Left ventricle myocardium inferior (tissue), 1 donor: Measurements from ENCODE around the gene GALNT15. TPM values are rescaled to one million over a fixed set of nuclear protein-coding genes. Genes with fewer than 3 reads are reported as not detected.
A peak's percentile ranks its signal among the peaks of the same experiment; 100 is the strongest.

Source experiments
- DNase-seq: peaks from one replicate; pipeline ENCODE4 v3.0.0-alpha.2; 2020
- H3K27ac ChIP-seq: fragments of 200-600 bp; replicated peaks from 2 replicates; pipeline ENCODE4 v1.8.0; 2021
- H3K27me3 ChIP-seq: fragments of 200-600 bp; 2 replicates; pipeline ENCODE4 v1.8.0; 2021; ENCODE audit warnings: low read depth
- H3K36me3 ChIP-seq: fragments of 200-600 bp; 2 replicates; pipeline ENCODE4 v1.8.0; 2021
- H3K4me1 ChIP-seq: fragments of 200-600 bp; 2 replicates; pipeline ENCODE4 v1.8.0; 2021
- H3K4me3 ChIP-seq: fragments of 200-600 bp; 2 replicates; pipeline ENCODE4 v1.8.0; 2021; ENCODE audit warnings: mild to moderate bottlenecking, moderate library complexity
- H3K9me3 ChIP-seq: fragments of 200-600 bp; replicated peaks from 2 replicates; pipeline ENCODE4 v1.8.0; 2021
- CTCF ChIP-seq: fragments of 200-600 bp; IDR thresholded peaks from 2 replicates; pipeline ENCODE4 v1.8.0; 2021; ENCODE audit warnings: antibody characterized with exemption, mild to moderate bottlenecking, borderline replicate concordance
- intact Hi-C: fragments of 100-400 bp; cut with micrococcal nuclease; formaldehyde crosslinking; loops from one replicate; pipeline ENCODE4 v1.11.0; 2022
- total RNA-seq: library from RNA; stranded (reverse); fragmentation: NEBNext Ultra II Directional; extraction: Animal tissue kit (Norgen Biotek cat#: 25700); gene quantifications from one replicate; pipeline ENCODE4 v1.2.1, GENCODE V29; 2021
- donor health status: DM: no; HTN: yes; CAD: no; lungs with severe emphysema.

GALNT15 gene
- total RNA-seq, 1 donor from 2014 or later = 6.6 TPM

- H3K36me3 ChIP-seq = no peaks in the 10 kb centered on the region
- DNase-seq = no peak
- intact Hi-C loops = no loop called here
- peak overlapping the region; percentile 75 for H3K27ac ChIP-seq
- H3K4me1 ChIP-seq = peaks cover 36% of the 10 kb centered on the region
- TF ChIP-seq CTCF = no peak
- H3K4me3 ChIP-seq = no peak overlapping the region
- H3K9me3 ChIP-seq = peaks cover 14% of the 10 kb centered on the region
- H3K27me3 ChIP-seq = no peaks in the 10 kb centered on the region
These were observed 27.1 kb upstream of the GALNT15 start for GRCh38 chr3:16147220-16147994.

GRCh38 chr3:16148213-16148612 lies 26.3 kb upstream of the GALNT15 start:
- DNase-seq = no peak
- Histone ChIP-seq H3K4me1 (peaks cover 36% of the 10 kb centered on the region), H3K4me3 (no peak overlapping the region), H3K36me3 (no peaks in the 10 kb centered on the region), H3K27ac (peak overlapping the region; percentile 75), H3K27me3 (no peaks in the 10 kb centered on the region), H3K9me3 (peaks cover 19% of the 10 kb centered on the region)
- intact Hi-C loops = no loop called here
- TF ChIP-seq CTCF = no peak

- peak; percentile 58 for DNase-seq
- Histone ChIP-seq H3K4me3 (no peak overlapping the region), H3K36me3 (no peaks in the 10 kb centered on the region), H3K4me1 (peaks cover 36% of the 10 kb centered on the region), H3K27ac (peak overlapping the region; percentile 75), H3K9me3 (peaks cover 17% of the 10 kb centered on the region), H3K27me3 (no peaks in the 10 kb centered on the region)
- TF ChIP-seq CTCF = no peak
- intact Hi-C loops = no loop called here
These were observed 25.7 kb upstream of the GALNT15 start for GRCh38 chr3:16148783-16149182.

- H3K27me3 ChIP-seq = no peaks in the 10 kb centered on the region
- H3K4me1 ChIP-seq = peaks cover 36% of the 10 kb centered on the region
- peaks cover 9% of the 10 kb centered on the region for H3K9me3 ChIP-seq
- peak overlapping the region; percentile 31 for H3K27ac ChIP-seq
- no peak for TF ChIP-seq CTCF
- H3K36me3 ChIP-seq = no peaks in the 10 kb centered on the region
- H3K4me3 ChIP-seq = no peak overlapping the region
- DNase-seq = no peak
- intact Hi-C loops = no loop called here
These were observed 24.2 kb upstream of the GALNT15 start for GRCh38 chr3:16150285-16150684.

- no peaks in the 10 kb centered on the region for H3K27me3 ChIP-seq
- peaks cover 9% of the 10 kb centered on the region for H3K9me3 ChIP-seq
- intact Hi-C loops = no loop called here
- DNase-seq = peak; percentile 79
- TF ChIP-seq CTCF = no peak
- no peaks in the 10 kb centered on the region for H3K36me3 ChIP-seq
- peak overlapping the region; percentile 31 for H3K27ac ChIP-seq
- no peak overlapping the region for H3K4me3 ChIP-seq
- H3K4me1 ChIP-seq = peaks cover 36% of the 10 kb centered on the region
These were observed 23.4 kb upstream of the GALNT15 start for GRCh38 chr3:16151109-16151508.
